ENCODE measurements around the gene TMPRSS6. TPM values are rescaled to one million over a fixed set of nuclear protein-coding genes. Genes with fewer than 3 reads are reported as not detected.

The TMPRSS6 gene
- total and polyA plus RNA-seq, 2 of the 8 experiments (the other 6 are each of a cell fraction or from before 2014, with no cell fraction given) = 0.02 TPM; not detected in 1

GRCh38 chr22:37054600-37055365, 54.7 kb downstream of the TMPRSS6 start (continued):
- TF ChIP-seq HDAC6 (IDR thresholded peaks at IDR 0.05; ENCODE audit: low read depth, low read length) (no peak), RXRA (IDR thresholded peaks at IDR 0.05; ENCODE audit: insufficient read depth, low read depth, low read length) (no peak), POLR2A (IDR thresholded peaks at IDR 0.05; ENCODE audit: control extremely low read depth in 1 of 2, low read depth in 2 of 2, low read length in 2 of 2) (no peak), ATF3 (IDR thresholded peaks at IDR 0.05; ENCODE audit: insufficient read depth, low read depth, low read length) (no peak), EZH2 (IDR thresholded peaks at IDR 0.05; ENCODE audit: low read depth, low read length, severe bottlenecking) (no peak), MAFK (IDR thresholded peaks at IDR 0.05; ENCODE audit: low read depth, low read length) (no peak), SUZ12 (IDR thresholded peaks at IDR 0.05; ENCODE audit: low read length) (no peak), KDM5A (IDR thresholded peaks at IDR 0.05; ENCODE audit: low read length) (no peak), EP300 (IDR thresholded peaks at IDR 0.05; ENCODE audit: borderline replicate concordance in 1 of 2, low read depth in 2 of 2, low read length in 2 of 2) (no peak), SAP30 (IDR thresholded peaks at IDR 0.05; ENCODE audit: insufficient read depth, insufficient replicate concordance, low read length) (no peak)
